ENCODE data around the gene RNF166.

The RNF166 gene

DNA sequence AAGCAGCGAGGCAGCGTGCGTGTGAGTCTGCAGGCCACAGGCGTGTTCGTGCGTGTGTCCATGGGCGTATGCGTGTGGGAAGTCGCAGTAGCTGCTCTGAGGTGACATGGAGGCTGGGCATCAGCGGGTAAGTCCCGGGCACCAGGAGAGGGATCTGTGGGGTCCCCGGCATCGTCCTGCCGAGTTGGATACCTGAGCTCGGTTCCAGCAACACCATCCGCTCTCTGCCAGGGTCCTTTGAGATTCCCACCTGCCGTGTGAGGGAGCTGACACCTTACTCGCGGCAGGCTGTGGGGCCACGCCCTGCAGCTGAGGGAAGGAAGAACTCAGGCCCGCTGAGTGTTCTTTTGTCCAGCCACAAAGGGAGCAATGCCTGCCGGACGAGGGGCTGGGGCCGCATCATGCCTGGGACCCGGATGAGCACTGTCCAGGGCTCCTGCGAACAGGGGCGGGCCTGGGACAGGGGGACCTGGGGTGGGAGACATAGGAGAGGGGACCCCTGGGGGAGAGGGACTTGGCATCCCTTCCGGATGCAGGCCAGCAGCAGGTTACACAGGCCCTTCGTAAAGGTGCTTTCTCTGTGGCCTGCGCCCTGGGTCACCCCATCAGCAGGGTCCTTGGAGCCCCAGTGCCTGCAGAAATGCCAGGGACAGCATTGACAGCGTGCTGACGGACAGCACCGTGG, 14.9 kb downstream of the RNF166 start:
- DNase-seq: no peak

DNA sequence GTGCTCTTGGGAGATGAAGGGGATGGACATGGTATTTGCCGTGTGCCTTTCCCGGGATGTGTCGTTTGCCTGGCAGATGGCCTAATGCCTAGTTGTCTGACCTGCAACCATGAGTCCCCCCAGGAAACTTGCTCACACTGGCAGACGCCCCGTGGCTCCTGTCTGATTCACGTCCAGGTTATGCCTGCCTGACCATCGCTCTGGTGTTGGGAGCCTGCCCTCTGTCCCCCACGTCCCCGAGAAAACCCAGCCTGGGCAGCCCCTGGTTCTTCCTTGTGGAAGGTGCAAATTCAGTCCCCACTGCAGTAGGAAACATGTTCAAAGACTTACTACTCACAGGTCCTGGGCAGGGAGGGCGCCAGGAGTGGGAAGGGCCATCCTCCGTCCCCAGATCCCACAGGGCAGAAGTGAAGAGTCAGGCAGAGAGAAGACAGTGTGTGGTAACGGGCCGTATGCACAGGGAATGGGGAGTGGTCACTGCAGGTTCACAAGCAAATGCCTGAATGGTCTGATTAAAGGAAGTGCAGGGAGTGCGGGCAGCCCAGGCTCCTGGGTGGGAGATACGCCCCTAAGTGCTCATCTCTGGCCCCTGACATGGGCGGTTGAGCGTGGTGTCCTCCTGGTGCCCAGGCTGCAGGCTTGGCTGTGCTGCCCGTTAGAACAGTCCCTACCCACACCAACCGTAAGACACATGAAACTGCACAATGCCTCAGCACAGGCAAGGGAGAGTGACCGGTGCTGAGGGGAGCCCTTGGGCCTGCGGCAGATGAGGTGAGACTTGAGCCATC, 15.7 kb downstream of the RNF166 start:
- no peak for DNase-seq

DNA sequence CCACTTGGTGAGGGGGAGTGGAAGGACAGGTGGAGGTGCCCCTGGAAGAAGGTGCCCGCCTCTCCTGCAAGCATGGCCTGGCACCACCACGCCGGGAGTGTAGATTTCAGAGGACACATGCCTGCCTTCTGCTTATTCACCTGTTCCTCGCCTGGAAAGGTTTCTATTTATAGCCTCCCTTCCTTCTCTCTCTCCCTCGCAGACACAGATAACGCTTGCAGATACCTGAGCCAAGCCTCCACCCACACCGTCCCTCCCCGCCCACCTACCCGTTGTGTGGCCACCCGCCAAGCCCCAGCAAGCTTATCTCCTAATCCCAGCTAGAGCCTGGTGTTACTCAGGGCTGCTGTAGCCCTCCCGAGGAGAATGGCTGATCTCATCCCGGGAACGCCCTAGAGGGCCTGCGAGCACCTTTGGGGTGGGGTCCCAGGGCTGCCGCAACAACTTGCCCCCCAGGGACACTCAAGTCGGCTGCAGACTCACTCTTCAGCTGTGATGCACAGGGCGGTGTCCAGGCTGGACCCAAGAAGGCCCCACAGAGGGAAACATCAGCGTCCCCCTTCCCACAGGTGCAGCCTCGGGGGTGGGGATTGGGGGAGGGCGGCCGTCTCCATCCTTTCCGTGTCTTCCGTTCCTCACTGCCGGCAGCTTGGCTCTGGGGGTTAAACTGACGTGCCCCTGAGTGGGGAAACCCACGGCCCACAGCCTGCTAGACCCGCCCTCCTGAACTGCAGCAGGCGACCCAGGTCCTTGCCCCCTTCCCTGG, 18.0 kb downstream of the RNF166 start:
- no peak for DNase-seq

DNA sequence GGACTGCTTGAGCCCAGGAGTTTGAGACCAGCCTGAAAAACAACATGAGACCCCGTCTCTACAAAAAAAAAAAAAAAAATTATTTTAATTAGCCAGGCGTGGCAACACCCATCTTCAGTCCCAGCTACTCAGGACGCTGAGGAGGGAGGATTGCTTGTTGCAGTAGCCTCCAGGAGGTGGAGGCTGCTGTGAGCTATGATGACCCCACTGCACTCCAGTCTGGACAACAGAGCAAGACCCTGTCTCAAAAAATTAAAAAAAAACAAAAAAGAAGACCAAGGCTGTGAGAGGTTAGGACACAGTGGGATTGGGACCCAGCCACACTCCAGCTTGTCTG, 18.6 kb downstream of the RNF166 start:
- DNase-seq: no peak

DNA sequence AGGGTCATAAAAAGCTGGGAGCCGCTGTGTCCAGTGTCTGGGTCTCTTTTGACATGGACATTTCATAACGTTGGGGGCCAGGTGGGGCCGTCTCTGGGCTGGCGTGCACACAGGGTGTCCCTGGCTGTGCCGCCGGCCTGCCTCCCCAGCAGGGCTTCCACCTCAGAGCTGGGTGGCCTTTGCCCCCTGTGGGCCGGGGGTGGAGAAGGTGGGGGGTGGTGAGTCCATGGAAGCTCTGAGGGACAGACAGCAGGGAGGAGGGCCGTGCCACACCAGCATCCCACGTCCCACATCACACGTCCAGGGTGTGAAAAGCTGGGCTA, 19.0 kb downstream of the RNF166 start:
- DNase-seq: no peak

DNA sequence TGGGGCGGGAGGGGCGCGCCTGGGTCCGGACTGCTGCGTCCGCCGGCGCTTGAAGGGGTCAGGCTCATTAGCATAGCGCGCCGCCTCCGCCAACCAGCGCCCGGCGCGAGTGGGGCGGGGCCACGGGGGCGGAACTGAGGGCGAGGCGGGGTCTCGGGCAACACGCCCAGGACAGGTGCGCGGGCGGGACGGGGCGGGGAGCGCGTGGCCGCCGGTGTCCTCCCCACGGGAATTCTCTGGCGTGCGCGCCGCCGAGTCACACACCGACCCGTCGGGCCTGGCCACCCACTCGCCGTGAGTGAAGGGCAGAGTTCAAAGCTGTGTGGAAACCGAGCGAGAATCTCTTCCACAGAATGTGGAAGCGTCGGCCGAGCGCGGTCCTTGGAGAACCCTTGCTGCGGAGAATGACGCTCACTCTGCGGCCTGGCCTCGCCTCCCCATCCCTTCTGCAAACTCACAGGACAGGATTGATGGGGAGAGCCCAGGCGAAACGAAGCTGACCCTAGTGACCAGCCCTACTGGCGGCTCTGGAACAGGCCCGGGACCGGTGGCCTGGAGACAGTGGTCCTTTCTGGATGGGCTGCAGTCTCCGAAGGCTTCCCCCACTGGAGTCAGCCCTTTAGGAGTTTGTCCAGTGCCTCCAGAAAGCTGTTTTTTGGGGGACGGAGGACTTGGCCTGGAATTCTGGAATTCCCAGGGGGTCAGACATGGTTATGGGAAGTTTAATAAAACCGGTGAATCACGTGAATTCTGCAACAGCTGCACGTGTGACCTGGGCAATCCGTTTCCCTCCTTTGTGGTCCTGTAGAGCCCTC, 19.6 kb downstream of the RNF166 start, which contains the start of gene SNAI3:
SNAI3 (minus strand) TSS at position 69 of the 815 bp plus-strand sequence. CDS start 101 bp downstream, outside the sequence.
- peak; percentile 79 for DNase-seq

DNA sequence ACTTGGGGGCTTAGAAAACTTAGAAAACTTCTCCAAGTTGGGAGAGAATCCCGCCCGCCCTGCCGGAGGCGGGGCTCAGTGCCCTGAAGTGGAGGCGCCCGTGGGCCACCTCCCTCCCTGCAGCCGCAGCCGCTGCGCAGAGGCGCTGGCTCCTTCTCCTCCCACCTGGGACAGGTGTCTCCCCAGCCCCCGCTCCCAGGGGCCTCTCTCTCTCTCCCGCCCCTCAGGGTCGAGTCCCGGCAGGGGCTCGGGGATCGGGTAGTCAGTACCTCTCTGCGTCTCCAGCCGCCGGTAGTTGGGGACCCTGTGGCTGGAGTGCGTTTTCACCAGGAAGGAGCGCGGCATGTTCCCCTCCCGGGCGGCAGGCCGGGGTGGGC, 20.2 kb downstream of the RNF166 start:
- no peak for DNase-seq

DNA sequence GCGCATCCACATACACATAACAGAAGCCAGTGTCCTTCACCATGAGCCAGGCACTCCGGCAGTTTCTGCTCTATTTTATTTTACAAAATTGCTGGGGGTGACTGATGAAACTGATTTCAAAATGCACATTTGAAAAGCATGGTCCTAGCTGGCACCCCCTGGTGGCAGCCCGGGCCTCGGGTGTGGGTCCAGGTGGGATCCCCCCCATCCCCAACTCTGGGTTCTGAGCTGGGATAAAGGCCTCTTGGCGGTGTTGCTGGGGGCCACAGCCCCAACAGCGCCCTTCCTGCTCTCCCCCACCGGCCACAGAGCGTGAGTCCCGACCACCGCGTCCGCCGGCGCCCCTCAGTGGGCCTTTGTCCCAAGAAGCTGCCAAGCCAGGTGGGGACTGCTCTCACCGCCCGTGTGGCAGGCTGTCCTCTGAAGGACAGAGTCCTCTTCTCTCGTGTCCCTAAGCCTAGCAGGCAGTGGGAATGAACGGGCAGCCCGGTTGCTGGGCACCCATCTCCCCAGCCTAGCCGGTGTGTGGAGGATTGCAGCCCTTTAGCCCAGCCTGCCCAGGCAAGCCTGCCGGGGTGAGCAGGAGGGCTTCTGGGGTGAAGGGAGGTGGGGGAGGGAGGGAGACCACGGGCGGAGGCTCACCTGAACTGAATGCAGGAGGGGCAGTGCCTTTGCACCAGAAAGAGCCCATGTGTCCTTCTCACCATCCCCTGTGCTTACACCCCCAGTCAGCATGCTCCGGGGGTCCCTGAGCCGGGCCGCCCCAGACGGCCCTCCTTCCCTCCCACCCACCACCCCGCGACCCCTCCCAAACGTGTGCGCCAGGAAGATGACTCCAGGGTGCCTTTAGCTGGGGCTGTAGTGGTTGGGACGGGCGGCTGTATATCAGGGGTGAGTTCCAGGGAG, 20.8 kb downstream of the RNF166 start:
- peak; percentile 16 for DNase-seq

DNA sequence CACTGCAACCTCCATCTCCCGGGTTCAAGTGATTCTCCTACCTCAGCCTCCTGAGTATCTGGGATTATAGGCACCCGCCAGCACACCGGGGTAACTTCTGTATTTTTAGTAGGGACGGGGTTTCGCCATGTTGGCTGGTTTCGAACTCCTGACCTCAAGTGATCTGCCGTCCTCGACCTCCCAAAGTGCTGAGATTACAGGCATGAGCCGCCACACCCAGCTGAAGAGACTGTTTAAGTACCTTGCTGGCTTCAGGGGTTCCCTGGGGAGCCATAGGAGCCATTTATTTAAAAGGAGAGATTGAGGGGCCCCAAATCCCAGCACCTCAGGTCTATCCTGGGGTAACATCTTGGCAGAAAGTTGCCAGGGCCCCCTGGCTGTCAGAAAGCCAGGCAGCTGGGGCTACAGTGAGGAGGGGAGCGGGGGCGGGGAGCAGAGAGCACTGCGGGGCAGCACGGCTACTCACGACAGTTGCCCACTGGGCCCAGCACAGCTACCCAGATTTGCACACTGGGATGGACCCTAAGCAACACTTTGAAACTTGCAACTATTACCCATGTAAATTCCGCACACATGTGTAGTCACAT, 21.5 kb downstream of the RNF166 start:
- DNase-seq: no peak

DNA sequence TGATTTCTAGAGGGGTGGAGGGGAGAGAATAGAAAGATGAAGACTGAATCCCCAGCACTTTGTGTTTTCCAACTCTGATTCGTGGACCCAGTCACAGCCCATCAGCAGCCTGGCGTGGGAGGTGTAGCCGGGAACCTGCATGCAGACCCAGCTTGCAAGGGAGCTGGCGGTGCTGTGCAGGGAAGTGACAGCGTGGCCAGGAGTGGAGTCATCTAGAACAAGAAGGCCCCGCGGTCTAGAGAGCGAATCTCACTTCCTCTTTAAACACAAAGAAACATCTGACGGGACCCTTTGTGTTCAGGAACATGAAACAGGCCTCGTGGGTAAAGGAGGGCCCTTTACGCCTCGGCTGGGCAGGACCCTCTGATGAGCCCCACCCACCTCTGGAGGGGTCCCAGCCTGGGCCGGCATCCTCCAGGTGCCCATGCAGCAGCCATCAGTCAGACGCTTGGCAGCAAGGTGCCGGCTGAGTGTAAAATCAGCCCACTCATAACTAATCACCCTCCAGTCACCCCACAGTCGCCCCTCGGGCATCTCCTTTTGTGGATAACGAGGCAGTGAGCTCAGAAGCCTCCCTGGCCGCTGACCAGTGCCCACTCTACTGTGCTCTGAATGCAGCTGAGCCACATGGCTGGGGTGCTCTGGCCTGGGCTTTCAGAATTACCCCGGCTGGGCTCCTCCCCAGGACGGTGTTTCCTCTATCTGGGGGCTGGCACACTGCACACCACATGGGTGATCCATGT, 24.3 kb downstream of the RNF166 start:
- DNase-seq: peak; percentile 71

DNA sequence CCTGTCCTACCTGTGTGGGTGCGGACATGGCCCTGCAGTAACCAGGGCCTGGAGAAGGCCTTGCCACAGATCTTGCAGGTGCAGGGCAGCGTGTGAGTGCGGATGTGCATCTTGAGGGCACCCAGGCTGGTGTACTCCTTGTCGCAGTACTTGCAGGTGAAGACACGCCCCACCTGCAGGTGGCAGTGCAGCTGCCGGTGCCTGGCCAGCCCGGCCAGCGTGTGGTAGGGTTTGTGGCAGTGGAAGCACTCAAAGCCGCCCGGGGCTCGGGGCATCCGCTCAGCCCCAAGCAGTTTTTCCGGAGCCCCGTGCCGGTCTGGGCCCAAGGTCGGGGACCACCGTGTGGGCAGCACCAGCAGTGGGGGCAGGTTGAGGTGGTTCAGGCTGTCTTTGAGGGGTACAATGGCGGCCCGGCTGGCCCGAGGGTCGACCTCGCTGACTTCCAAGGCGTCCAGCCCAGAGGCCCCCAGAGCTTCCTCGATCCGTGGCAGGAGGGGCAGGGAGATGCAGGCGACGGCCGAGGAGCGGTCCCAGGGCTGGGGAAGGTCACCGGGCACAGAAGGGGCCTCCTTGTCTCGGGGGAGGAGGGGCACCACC, 25.0 kb downstream of the RNF166 start:
- peak; percentile 23 for DNase-seq

DNA sequence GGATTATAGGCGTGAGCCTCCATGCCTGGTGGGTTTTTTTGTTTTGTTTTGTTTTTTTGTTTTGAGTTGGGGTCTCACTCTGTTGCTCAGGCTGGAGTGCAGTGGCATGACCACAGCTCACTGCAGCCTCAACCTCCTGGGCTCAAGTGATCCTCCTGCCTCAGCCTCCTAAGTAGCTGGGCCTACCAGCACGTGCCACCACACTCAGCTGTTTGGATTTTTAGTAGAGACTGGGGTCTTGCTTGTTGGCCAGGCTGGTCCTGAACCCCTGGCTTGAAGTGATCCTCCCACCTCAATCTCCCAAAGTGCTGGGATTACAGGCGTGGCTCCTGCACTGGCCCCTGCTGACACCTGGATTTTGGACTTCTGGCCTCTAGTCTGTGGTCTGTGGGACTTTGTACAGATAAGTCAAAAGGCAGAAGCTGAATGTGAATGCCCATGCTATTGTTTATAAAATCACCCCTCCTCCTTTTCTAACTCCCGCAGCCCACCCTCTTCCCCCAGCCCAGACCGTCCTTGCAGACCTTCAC, 25.6 kb downstream of the RNF166 start:
- no peak for DNase-seq

DNA sequence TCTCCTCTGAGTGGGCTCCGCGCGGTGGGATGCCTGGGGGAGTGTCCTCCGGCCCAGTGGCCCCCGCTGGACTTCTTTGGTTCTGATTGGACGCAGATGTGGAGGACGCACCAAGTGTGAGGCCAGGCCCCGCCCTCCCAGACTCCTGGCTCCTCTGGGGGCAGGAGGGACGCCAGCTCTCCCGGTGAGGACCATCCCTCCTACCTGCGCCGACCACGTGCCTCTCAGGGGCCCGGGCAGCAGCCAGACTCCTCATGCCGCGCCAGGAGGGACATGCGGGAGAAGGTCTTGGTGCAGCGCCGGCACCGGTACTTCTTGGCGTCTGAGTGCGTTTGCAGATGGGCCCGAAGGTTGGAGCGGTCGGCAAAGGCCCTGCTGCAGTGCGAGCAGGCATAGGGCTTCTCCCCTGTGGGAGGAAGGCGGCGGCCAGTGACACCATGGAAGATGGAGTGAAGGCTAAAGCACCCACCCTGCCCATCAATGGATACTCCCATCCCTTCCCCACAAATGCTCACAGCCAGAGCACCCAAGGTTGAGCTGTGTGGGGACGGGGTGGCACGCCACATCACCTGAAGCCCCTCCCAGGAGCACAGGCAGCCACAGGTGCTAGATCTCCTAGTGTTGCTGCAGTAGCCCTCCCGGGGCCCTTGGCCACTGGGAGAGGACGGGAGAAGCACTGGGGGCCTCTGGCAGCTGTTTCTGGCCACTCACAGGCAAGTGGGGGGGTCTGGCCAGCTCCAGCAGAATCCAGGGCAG, 27.8 kb downstream of the RNF166 start:
- DNase-seq: no peak

DNA sequence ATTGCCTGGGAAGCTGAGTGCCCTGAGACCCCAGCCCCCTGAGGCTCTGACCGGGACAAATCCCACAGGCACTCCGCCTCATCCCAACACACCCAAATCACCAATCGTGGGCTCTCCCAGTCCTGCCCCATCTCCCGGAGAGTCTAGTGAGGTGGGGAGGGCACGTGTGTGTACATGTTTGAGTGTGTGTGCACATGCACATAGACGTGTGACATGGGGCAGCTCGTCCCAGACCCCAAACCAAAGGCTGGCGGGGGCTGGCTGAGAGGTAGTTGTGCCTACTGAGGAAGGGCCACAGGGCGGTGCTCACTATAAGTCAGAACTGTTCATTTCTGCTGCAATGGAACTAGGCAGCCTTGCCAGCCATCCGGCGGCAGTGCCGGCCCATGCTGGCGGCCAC, 28.5 kb downstream of the RNF166 start:
- no peak for DNase-seq

DNA sequence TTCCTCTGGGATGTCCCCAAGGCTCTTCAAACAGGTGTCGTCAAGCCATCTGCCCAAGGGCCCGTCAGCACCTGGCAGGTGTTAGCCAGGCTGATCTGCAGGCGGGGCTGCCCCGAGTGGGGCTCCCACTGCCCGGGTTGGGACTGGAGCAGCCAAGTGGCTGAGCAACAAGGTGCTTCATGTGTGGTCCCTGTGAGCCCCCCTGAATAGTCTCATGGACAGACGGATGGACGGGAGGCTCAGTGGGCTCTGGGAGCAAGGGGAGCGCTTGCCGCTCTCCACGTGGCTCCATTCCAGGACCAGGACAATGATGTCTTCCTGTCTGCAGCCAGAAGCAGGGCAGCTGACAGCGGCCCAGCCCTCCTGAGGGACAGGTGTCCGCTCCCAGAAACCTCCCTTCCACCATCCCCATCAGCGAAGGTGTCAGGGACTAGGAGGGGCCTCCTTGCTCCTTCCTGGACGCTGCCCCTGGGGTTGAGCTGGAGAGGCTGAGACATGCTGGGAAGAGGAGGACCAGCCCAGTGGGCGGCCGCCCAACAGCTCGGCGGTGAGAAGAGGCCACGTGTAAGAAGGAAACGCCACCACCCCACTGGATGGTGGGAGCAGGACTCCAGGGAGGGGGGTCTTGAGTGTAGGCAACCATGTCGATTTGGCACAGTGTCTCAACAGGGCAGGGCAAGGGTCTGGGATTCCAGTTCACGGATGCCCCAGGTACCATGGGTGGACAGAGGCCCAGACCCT, 29.5 kb downstream of the RNF166 start:
- DNase-seq: no peak

DNA sequence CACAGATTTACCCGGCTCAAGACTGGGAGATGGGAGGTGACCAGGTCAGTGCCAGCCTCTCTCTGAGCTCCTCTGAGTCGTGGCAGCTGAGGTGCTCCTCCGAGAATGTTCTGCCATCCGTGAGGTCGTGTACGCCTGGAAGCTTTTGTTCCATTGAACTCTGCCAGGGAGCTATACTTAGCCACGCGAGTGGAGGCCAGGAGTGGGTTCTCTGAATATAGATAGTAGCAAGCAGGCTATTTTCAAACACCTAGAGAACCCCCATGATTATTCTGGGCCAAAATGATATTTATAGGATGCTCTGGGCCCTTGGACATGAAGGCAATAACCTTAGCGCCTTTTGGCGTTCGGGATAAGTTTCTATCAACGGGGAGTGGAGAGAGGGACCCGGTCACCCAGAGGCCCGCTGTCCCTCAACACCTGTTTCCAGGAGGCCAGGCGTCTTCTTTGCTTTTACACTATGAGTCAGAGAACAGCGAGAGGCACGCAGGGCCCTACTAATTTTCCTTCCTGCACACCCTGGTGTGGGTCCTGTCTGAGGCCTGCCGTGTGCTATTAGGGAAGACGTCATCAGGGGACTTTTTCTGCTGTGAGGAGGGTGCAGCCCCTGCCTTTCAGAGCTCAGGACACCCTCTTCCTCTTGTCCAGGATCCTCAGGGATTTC, 32.4 kb downstream of the RNF166 start:
- no peak for DNase-seq

DNA sequence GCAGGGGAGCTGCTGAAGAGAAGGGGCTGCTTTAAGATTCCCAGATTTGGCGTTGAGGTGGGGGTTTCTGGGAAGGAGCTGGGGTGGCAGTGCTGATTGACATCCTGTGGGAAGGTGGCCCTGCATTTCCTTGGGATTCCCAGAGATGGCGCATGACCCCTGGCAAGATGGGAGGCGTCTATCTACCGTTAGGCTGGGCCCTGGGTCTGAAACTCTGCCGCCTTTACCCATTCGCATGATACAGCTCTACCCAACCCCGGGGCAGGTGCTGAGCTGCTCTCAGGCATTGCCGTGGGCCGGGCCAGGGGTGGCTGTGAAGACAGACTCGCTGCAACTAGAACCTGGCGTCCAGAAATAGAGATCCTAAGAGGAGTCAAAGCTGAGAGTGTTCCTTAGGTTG, 33.4 kb downstream of the RNF166 start:
- DNase-seq: no peak

DNA sequence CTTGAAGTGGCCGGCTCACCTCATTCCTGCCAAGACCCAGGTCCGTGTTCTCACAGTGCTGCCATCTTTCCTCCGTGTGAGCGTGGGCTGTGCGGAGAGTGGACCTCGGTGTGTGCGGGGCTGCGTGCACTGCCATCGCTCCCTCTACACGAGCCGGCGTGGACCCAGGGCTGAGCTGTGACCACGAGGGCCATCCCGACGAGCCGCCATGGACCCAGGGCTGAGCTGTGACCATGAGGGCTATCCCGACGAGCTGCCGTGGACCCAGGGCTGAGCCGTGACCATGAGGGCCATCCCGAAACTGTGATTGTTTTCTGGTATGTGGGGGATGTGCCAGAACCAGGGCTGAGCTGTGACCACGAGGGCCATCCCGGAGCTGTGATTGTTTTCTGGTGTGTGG, 34.4 kb downstream of the RNF166 start:
- no peak for DNase-seq
